Testis (tissue), 2 donors: Measurements from ENCODE around the gene GREB1L.

ENCODE experiments used
- CTCF ChIP-seq, 3 experiments: fragments of 450-650 bp in 2 of 3; fragments of 200-600 bp in 1 of 3; sonication (generic) in 1 of 3; IDR thresholded peaks; one replicate each; pipeline ENCODE4 v1.5.1; 2016 to 2019; ENCODE audit warnings: antibody characterized with exemption in 3 of 3, mild to moderate bottlenecking in 2 of 3, moderate library complexity in 1 of 3
- POLR2A ChIP-seq: fragments of 450-650 bp; IDR thresholded peaks from one replicate; pipeline ENCODE4 v1.6.1; 2017; ENCODE audit warnings: antibody characterized with exemption, mild to moderate bottlenecking, moderate library complexity

- TF ChIP-seq CTCF (IDR thresholded peaks at IDR 0.05): no peak
- TF ChIP-seq POLR2A: no peak
Measured at GRCh38 chr18:21433436-21433835, 191.4 kb downstream of the GREB1L start.
